ENCODE data around the gene GALNT11. TPM values are rescaled to one million over a fixed set of nuclear protein-coding genes. Genes with fewer than 3 reads are reported as not detected.

Gene GALNT11
- total and polyA plus RNA-seq, 12 donors, result 13.2 to 28.4 (median 21.7) TPM

DNA sequence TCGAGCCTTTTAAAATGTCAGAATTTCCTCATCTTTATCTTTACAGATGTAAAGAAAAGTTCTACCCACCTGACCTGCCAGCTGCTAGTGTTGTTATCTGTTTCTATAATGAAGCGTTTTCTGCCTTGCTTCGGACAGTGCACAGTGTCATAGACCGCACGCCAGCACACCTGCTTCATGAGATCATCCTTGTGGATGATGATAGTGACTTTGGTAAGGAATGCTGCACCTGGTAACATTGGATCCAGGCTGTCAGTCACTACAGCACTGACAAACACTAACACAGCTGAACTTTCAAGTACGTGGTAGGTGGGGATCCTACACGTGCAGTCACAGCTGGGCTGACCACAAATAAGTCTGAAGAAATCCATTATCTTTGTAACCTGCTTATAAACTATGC is 77.6 kb downstream of the GALNT11 start:
- DNase-seq, result no peak
- Histone ChIP-seq H3K9me3 (no peaks in the 10 kb centered on the region), H3K27ac (no peak overlapping the region), H3K4me1 (no peaks in the 10 kb centered on the region), H3K27me3 (no peaks in the 10 kb centered on the region), H3K36me3 (peaks cover 0 to 78% (median 7%) of the 10 kb centered on the region in 9 donors), H3K4me3 (no peak overlapping the region)
- TF ChIP-seq, protein P1, sequence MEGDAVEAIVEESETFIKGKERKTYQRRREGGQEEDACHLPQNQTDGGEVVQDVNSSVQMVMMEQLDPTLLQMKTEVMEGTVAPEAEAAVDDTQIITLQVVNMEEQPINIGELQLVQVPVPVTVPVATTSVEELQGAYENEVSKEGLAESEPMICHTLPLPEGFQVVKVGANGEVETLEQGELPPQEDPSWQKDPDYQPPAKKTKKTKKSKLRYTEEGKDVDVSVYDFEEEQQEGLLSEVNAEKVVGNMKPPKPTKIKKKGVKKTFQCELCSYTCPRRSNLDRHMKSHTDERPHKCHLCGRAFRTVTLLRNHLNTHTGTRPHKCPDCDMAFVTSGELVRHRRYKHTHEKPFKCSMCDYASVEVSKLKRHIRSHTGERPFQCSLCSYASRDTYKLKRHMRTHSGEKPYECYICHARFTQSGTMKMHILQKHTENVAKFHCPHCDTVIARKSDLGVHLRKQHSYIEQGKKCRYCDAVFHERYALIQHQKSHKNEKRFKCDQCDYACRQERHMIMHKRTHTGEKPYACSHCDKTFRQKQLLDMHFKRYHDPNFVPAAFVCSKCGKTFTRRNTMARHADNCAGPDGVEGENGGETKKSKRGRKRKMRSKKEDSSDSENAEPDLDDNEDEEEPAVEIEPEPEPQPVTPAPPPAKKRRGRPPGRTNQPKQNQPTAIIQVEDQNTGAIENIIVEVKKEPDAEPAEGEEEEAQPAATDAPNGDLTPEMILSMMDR (IDR thresholded peaks at IDR 0.05), result no peak
- ATAC-seq, result no peak
- 90 to 91% methylated on average over 7 of the region's 7 CpGs for WGBS, 2 donors
- intact Hi-C loops (cut with DNase I), result no loop called here

DNA sequence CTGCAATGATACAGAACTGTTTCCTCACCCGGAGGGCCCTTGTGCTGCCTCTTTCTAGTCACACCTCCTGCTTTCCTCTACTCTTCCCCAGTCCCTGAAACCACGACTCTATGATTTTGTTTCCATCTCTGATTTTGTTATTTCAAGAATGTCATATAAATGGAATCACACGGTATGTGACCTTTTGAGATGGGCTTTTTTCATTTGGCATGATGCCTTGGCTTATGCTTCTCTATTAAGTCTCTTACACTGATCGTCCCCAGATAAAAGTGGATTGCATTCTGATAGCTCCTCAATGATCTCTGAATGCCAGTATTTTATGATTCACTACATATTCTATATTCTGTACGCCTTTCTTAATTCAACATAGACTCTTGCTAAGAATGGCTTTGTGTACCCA is 78.2 kb downstream of the GALNT11 start:
- peaks cover 0 to 84% (median 9%) of the 10 kb centered on the region in 9 donors for H3K36me3 ChIP-seq
- TF ChIP-seq, protein P1 (IDR thresholded peaks at IDR 0.05), result no peak
- 68 to 69% methylated on average over 5 of the region's 5 CpGs for WGBS, 2 donors

DNA sequence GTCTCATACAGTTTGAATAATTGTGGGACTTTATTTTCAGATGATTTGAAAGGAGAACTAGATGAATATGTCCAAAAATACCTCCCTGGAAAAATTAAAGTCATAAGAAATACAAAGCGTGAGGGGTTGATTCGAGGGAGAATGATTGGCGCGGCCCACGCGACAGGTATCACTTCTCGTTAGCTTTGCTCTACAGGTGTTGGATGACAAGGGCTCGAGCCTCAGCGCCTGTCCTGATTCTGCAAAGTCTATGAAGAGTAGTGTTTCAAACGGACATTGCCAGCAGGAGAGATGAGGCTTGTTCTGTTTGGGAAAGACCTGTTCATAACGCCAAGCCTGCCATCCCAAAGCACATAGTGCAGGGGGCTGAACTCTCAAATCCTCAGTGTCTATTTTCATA is 79.7 kb downstream of the GALNT11 start:
- TF ChIP-seq, protein P1 (IDR thresholded peaks at IDR 0.05), result no peak
- H3K4me3 ChIP-seq, result no peak overlapping the region
- WGBS, 2 donors, result 94 to 97% methylated on average over 11 of the region's 11 CpGs
- peaks cover 0 to 97% (median 9%) of the 10 kb centered on the region in 9 donors for H3K36me3 ChIP-seq
- no peaks in the 10 kb centered on the region for H3K9me3 ChIP-seq
- H3K27me3 ChIP-seq, result no peaks in the 10 kb centered on the region
- peaks cover 0 to 4% (median 0%) of the 10 kb centered on the region in 9 donors for H3K4me1 ChIP-seq
- H3K27ac ChIP-seq, result no peak overlapping the region
- intact Hi-C loops (cut with DNase I), result no loop called here
- DNase-seq (no peak), ATAC-seq (no peak)

More for the DNA sequence above, 78.2 kb downstream of the GALNT11 start:
- Histone ChIP-seq H3K27me3 (no peaks in the 10 kb centered on the region), H3K4me3 (no peak overlapping the region), H3K27ac (no peak overlapping the region), H3K4me1 (peaks cover 0 to 4% (median 0%) of the 10 kb centered on the region in 9 donors), H3K9me3 (no peaks in the 10 kb centered on the region)
- ATAC-seq, result no peak
- DNase-seq, result no peak
- intact Hi-C loops (cut with DNase I), result no loop called here

DNA sequence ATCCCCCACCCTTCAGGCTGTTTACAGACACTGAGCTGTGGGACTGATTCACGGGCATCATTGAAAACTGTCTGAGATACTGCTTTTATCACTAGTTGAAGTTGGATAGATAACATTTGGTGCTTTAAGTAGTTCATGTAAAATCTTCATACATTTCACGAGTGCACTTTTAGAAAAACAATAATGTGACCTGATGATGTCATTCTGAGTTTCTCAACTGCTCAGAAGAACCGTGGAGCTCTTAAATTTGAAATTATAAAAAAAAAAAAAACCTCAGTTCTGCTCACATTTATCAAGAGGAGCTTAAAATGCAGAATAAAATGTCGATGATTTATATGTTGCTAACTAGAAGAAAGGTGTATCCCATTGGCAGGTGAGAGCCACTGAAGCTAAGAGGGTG is 81.5 kb downstream of the GALNT11 start:
- intact Hi-C loops (cut with DNase I), result no loop called here
- TF ChIP-seq, protein P1 (IDR thresholded peaks at IDR 0.05), result no peak
- H3K4me1 ChIP-seq, result peaks cover 0 to 4% (median 0%) of the 10 kb centered on the region in 9 donors
- no peak overlapping the region for H3K4me3 ChIP-seq
- WGBS, 2 donors, result 73 to 75% methylated on average over 4 of the region's 4 CpGs
- no peak for ATAC-seq
- no peak for DNase-seq
- H3K27me3 ChIP-seq, result no peaks in the 10 kb centered on the region
- H3K9me3 ChIP-seq, result no peaks in the 10 kb centered on the region
- H3K27ac ChIP-seq, result no peak overlapping the region
- peaks cover 0 to 99% (median 9%) of the 10 kb centered on the region in 9 donors for H3K36me3 ChIP-seq
